KG1 (cell line): ENCODE measurements around the gene KCNH6.

Source experiments
- DNase-seq: peaks from one replicate; lab custom pipeline; 2025; lab: John Stamatoyannopoulos, UW

The KCNH6 gene

GRCh38 chr17:63533433-63534077 lies 10.4 kb downstream of the KCNH6 start:
- DNase-seq, result no peak

GRCh38 chr17:63534078-63534570 lies 11.0 kb downstream of the KCNH6 start:
- DNase-seq, result no peak

GRCh38 chr17:63534816-63535455 lies 11.8 kb downstream of the KCNH6 start:
- DNase-seq, result no peak

- no peak for DNase-seq
These were observed 12.5 kb downstream of the KCNH6 start for GRCh38 chr17:63535640-63536039.

- DNase-seq, result no peak
These were observed 13.8 kb downstream of the KCNH6 start for GRCh38 chr17:63537001-63537400.

- no peak for DNase-seq
These were observed 15.0 kb downstream of the KCNH6 start for GRCh38 chr17:63537991-63538692.

- DNase-seq, result no peak
These were observed 15.8 kb downstream of the KCNH6 start for GRCh38 chr17:63538693-63539595.

- no peak for DNase-seq
These were observed 17.4 kb downstream of the KCNH6 start for GRCh38 chr17:63540590-63540989.

GRCh38 chr17:63542218-63542545 lies 19.0 kb downstream of the KCNH6 start:
- no peak for DNase-seq

- DNase-seq, result no peak
These were observed 20.0 kb downstream of the KCNH6 start for GRCh38 chr17:63542942-63543821.

- DNase-seq, result no peak
These were observed 20.8 kb downstream of the KCNH6 start for GRCh38 chr17:63543822-63544420.

GRCh38 chr17:63544467-63545301 lies 21.5 kb downstream of the KCNH6 start:
- DNase-seq, result no peak

GRCh38 chr17:63546308-63547082 lies 23.3 kb downstream of the KCNH6 start:
- DNase-seq, result no peak

- no peak for DNase-seq
These were observed 23.9 kb downstream of the KCNH6 start for GRCh38 chr17:63547083-63547523.

GRCh38 chr17:63549289-63549945 lies 26.3 kb downstream of the KCNH6 start:
- DNase-seq, result no peak

GRCh38 chr17:63549946-63550816 lies 27.0 kb downstream of the KCNH6 start, which contains the start of gene DCAF7:
Gene DCAF7 (plus strand): TSS chr17:63550477. CDS start chr17:63550678, 201 bp downstream.
- peak; percentile 95 for DNase-seq
